ENCODE data around the gene RNPC3. TPM values are rescaled to one million over a fixed set of nuclear protein-coding genes. Genes with fewer than 3 reads are reported as not detected.
"Not testable (repeated sequence)": the region's sequence is repeated elsewhere in the genome, so short reads cannot be mapped to it uniquely, and the experiment has no call there.

Gene RNPC3
- total RNA-seq, 1 experiment from 2014 or later = 16.4 TPM

- H3K4me3 Mint-ChIP-seq = no peak overlapping the region
- ChIA-PET CTCF (no interaction called here), POLR2A (no interaction called here)
- TF ChIP-seq PREB (CRISPR knock-in tag; IDR thresholded peaks at IDR 0.05; ENCODE audit: borderline replicate concordance) = no peak
- TF ChIP-seq TEAD4 (CRISPR knock-in tag; IDR thresholded peaks at IDR 0.05) = no peak
- TF ChIP-seq ZMAT4 (CRISPR knock-in tag; IDR thresholded peaks at IDR 0.05) = no peak
- TF ChIP-seq ATF1 (CRISPR knock-in tag; IDR thresholded peaks at IDR 0.05) = no peak
- no peak for TF ChIP-seq NR2C2 (CRISPR knock-in tag; IDR thresholded peaks at IDR 0.05)
- TF ChIP-seq SMAD4 (CRISPR knock-in tag; IDR thresholded peaks at IDR 0.05) = no peak
- no peak for TF ChIP-seq USF2 (CRISPR knock-in tag; IDR thresholded peaks at IDR 0.05)
- TF ChIP-seq KAT7 (CRISPR knock-in tag; IDR thresholded peaks at IDR 0.05; ENCODE audit: borderline replicate concordance) = no peak
- ATAC-seq (no peak), DNase-seq (ENCODE audit: low spot score) (no peak)
- H3K4me1 Mint-ChIP-seq = no peaks in the 10 kb centered on the region
- H3K36me3 Mint-ChIP-seq = peaks cover 53% of the 10 kb centered on the region
- no peak overlapping the region for H3K27ac Mint-ChIP-seq
- no peaks in the 10 kb centered on the region for H3K27me3 Mint-ChIP-seq (ENCODE audit: low read depth)
- H3K9me3 Mint-ChIP-seq = no peaks in the 10 kb centered on the region
Measured at GRCh38 chr1:103547840-103548239, 22.3 kb downstream of the RNPC3 start.

- TF ChIP-seq CREM (CRISPR knock-in tag; IDR thresholded peaks at IDR 0.05) (no peak), ZBTB21 (CRISPR knock-in tag; IDR thresholded peaks at IDR 0.05; ENCODE audit: borderline replicate concordance) (no peak), MXD4 (CRISPR knock-in tag; IDR thresholded peaks at IDR 0.05; ENCODE audit: borderline replicate concordance) (no peak), GRHL2 (CRISPR knock-in tag; IDR thresholded peaks at IDR 0.05; ENCODE audit: insufficient replicate concordance, severe bottlenecking) (no peak), SOX15 (CRISPR knock-in tag; IDR thresholded peaks at IDR 0.05) (no peak), IRF1 (CRISPR knock-in tag; IDR thresholded peaks at IDR 0.05) (no peak), SMAD4 (CRISPR knock-in tag; IDR thresholded peaks at IDR 0.05) (no peak), EMX1 (CRISPR knock-in tag; IDR thresholded peaks at IDR 0.05) (no peak), STAT6 (CRISPR knock-in tag; conservative IDR thresholded peaks at IDR 0.05; ENCODE audit: low read depth) (no peak), ESRRA (CRISPR knock-in tag; IDR thresholded peaks at IDR 0.05; ENCODE audit: borderline replicate concordance) (no peak)
- H3K4me1 Mint-ChIP-seq = no peaks in the 10 kb centered on the region
- POLR2A ChIA-PET = no interaction called here
Measured at GRCh38 chr1:103560427-103560826, 34.9 kb downstream of the RNPC3 start.

GRCh38 chr1:103561124-103561523 is 35.6 kb downstream of the RNPC3 start:
- H3K27me3 Mint-ChIP-seq (ENCODE audit: low read depth); CTCF ChIA-PET; DNase-seq (ENCODE audit: low spot score); H3K27ac Mint-ChIP-seq; POLR2A ChIA-PET; ATAC-seq; H3K4me1 Mint-ChIP-seq; H3K36me3 Mint-ChIP-seq; H3K4me3 Mint-ChIP-seq; H3K9me3 Mint-ChIP-seq: not testable (repeated sequence)

More at GRCh38 chr1:103560427-103560826, 34.9 kb downstream of the RNPC3 start:
- ATAC-seq = no peak
- H3K27me3 Mint-ChIP-seq (ENCODE audit: low read depth) = no peaks in the 10 kb centered on the region
- CTCF ChIA-PET = no interaction called here
- no peak overlapping the region for H3K4me3 Mint-ChIP-seq
- H3K9me3 Mint-ChIP-seq = no peaks in the 10 kb centered on the region
- no peak for DNase-seq (ENCODE audit: low spot score)
- H3K27ac Mint-ChIP-seq = no peak overlapping the region
- H3K36me3 Mint-ChIP-seq = peaks cover 2% of the 10 kb centered on the region; the same call in 1 of the 2 replicates
